ENCODE measurements around the gene ARV1. TPM values are rescaled to one million over a fixed set of nuclear protein-coding genes. Genes with fewer than 3 reads are reported as not detected.
"Not testable (repeated sequence)": the region's sequence is repeated elsewhere in the genome, so short reads cannot be mapped to it uniquely, and the experiment has no call there.

Gene ARV1
- total RNA-seq, 6 experiments from 2014 or later = 9.2 to 18.7 (median 13.4) TPM

- ATAC-seq (no peak), DNase-seq (no peak)
- intact Hi-C loops (cut with DNase I) = no loop called here
- H3K4me1 ChIP-seq = no peaks in the 10 kb centered on the region
- H3K4me3 ChIP-seq = no peak overlapping the region
- no peak for TF ChIP-seq POLR2A (IDR thresholded peaks at IDR 0.05)
- no peak for TF ChIP-seq CTCF (IDR thresholded peaks at IDR 0.05)
- peaks cover 0 to 9% (median 0%) of the 10 kb centered on the region in 4 donors for H3K9me3 ChIP-seq
- no peak overlapping the region for H3K27ac ChIP-seq
- H3K27me3 ChIP-seq = no peaks in the 10 kb centered on the region
- 100% methylated on average over 1 of the region's 1 CpG for WGBS (ENCODE audit: insufficient coverage, low coverage, low lambda C conversion rate, missing lambda C conversion rate)
- H3K36me3 ChIP-seq = peaks cover 0 to 53% (median 34%) of the 10 kb centered on the region in 4 donors
Observed at GRCh38 chr1:231000639-231001038, 21.7 kb downstream of the ARV1 start.

GRCh38 chr1:231001892-231002291 lies 23.0 kb downstream of the ARV1 start:
- Histone ChIP-seq H3K9me3 (peaks cover 0 to 9% (median 0%) of the 10 kb centered on the region in 4 donors), H3K4me3 (no peak overlapping the region), H3K27me3 (no peaks in the 10 kb centered on the region), H3K4me1 (no peaks in the 10 kb centered on the region), H3K27ac (no peak overlapping the region), H3K36me3 (peaks cover 0 to 41% (median 28%) of the 10 kb centered on the region in 4 donors)
- TF ChIP-seq POLR2A (IDR thresholded peaks at IDR 0.05) (no peak), CTCF (IDR thresholded peaks at IDR 0.05) (no peak)
- intact Hi-C loops (cut with DNase I) = no loop called here
- ATAC-seq (no peak), DNase-seq (no peak)

- H3K4me3 ChIP-seq; H3K4me1 ChIP-seq; H3K27ac ChIP-seq; H3K27me3 ChIP-seq; H3K36me3 ChIP-seq; intact Hi-C loops (cut with DNase I); ATAC-seq; H3K9me3 ChIP-seq; DNase-seq: not testable (repeated sequence)
- 43% methylated on average over 1 of the region's 1 CpG for WGBS (ENCODE audit: insufficient coverage, low coverage, low lambda C conversion rate, missing lambda C conversion rate)
Observed at GRCh38 chr1:231007535-231007934, 28.6 kb downstream of the ARV1 start.

- no peak for TF ChIP-seq POLR2A (IDR thresholded peaks at IDR 0.05)
- no peak for TF ChIP-seq CTCF (IDR thresholded peaks at IDR 0.05)
- Histone ChIP-seq H3K4me1 (no peaks in the 10 kb centered on the region), H3K36me3 (no peaks in the 10 kb centered on the region), H3K9me3 (no peaks in the 10 kb centered on the region), H3K27ac (no peak overlapping the region), H3K4me3 (no peak overlapping the region), H3K27me3 (no peaks in the 10 kb centered on the region)
- ATAC-seq = no peak
- 79% methylated on average over 2 of the region's 2 CpGs for WGBS (ENCODE audit: insufficient coverage, low coverage, low lambda C conversion rate, missing lambda C conversion rate)
- intact Hi-C loops (cut with DNase I) = no loop called here
- no peak for DNase-seq
Observed at GRCh38 chr1:231011360-231011759, 32.5 kb downstream of the ARV1 start.

- ATAC-seq = no peak
- Histone ChIP-seq H3K36me3 (no peaks in the 10 kb centered on the region), H3K9me3 (no peaks in the 10 kb centered on the region), H3K4me1 (no peaks in the 10 kb centered on the region), H3K27me3 (no peaks in the 10 kb centered on the region), H3K4me3 (no peak overlapping the region), H3K27ac (no peak overlapping the region)
- no peak for TF ChIP-seq CTCF (IDR thresholded peaks at IDR 0.05)
- TF ChIP-seq POLR2A (IDR thresholded peaks at IDR 0.05) = no peak
- WGBS (ENCODE audit: insufficient coverage, low coverage, low lambda C conversion rate, missing lambda C conversion rate) = 96% methylated on average over 4 of the region's 5 CpGs
- intact Hi-C loops (cut with DNase I) = no loop called here
- DNase-seq = no peak
Observed at GRCh38 chr1:231011963-231012362, 33.1 kb downstream of the ARV1 start.
